Activated CD4-positive, alpha-beta T cell treated with anti-CD3 and anti-CD28 coated beads, Interleukin-2, amount 10 ng/mL, durations not matched to agents 24 days and 14 days (primary cell): ENCODE measurements around the gene RNPEP. TPM values are rescaled to one million over a fixed set of nuclear protein-coding genes. Genes with fewer than 3 reads are reported as not detected.

Experiments
- DNase-seq: peaks from one replicate; pipeline ENCODE4 v3.0.0; 2022
- H3K27ac Mint-ChIP-seq: one replicate; pipeline ENCODE4 v1.8.0; 2022; ENCODE audit warnings: mild to moderate bottlenecking, mixed read lengths
- H3K27me3 Mint-ChIP-seq: one replicate; pipeline ENCODE4 v1.8.0; 2022; ENCODE audit warnings: mixed read lengths
- H3K36me3 Mint-ChIP-seq: one replicate; pipeline ENCODE4 v1.8.0; 2022; ENCODE audit warnings: low read depth, mild to moderate bottlenecking, mixed read lengths
- H3K4me1 Mint-ChIP-seq: one replicate; pipeline ENCODE4 v1.8.0; 2021; ENCODE audit warnings: mixed read lengths
- H3K4me3 Mint-ChIP-seq: one replicate; pipeline ENCODE4 v1.8.0; 2022; ENCODE audit warnings: mild to moderate bottlenecking, moderate library complexity, mixed read lengths
- H3K9me3 Mint-ChIP-seq: one replicate; pipeline ENCODE4 v1.8.0; 2021; ENCODE audit warnings: mixed read lengths
- intact Hi-C: fragments of 100-400 bp; cut with micrococcal nuclease; formaldehyde crosslinking; loops from one replicate; pipeline ENCODE4 v1.15.1; 2023
- total RNA-seq: library from RNA; stranded (reverse); gene quantifications from 2 replicates; pipeline ENCODE4 v1.2.3, GENCODE V29; 2022

RNPEP gene
- total RNA-seq, 1 donor from 2014 or later: 36.1 TPM

- Mint-ChIP-seq H3K36me3 (peaks cover 8% of the 10 kb centered on the region), H3K4me3 (no peak overlapping the region), H3K4me1 (peaks cover 2% of the 10 kb centered on the region), H3K27me3 (no peaks in the 10 kb centered on the region), H3K9me3 (no peaks in the 10 kb centered on the region), H3K27ac (no peak overlapping the region)
- peak; percentile 89 for DNase-seq
- intact Hi-C loops: loop anchor here (1.0 to 2.0 kb wide), 2 partner anchors 109 to 126 kb away; no protein-coding TSS in a partner anchor
These were observed 27.1 kb downstream of the RNPEP start for GRCh38 chr1:202009326-202010179.

- Mint-ChIP-seq H3K4me3 (no peak within 1 kb of the TSS), H3K36me3 (peaks cover 7% of the 10 kb centered on the region)
- intact Hi-C loops: no loop called here
These were observed 27.9 kb downstream of the RNPEP start, which contains the start of gene ELF3 for GRCh38 chr1:202010180-202011015. Gene ELF3, plus strand, starts transcription at chr1:202010587. Its CDS starts 550 bp downstream, at chr1:202011137.

GRCh38 chr1:202011994-202012393 is 29.5 kb downstream of the RNPEP start:
- H3K27ac Mint-ChIP-seq: no peak overlapping the region
- no peak overlapping the region for H3K4me3 Mint-ChIP-seq
- intact Hi-C loops: no loop called here
- H3K9me3 Mint-ChIP-seq: no peaks in the 10 kb centered on the region
- peaks cover 2% of the 10 kb centered on the region for H3K4me1 Mint-ChIP-seq
- H3K27me3 Mint-ChIP-seq: peaks cover 2% of the 10 kb centered on the region
- peaks cover 1% of the 10 kb centered on the region for H3K36me3 Mint-ChIP-seq
- no peak for DNase-seq

More at GRCh38 chr1:202010180-202011015, 27.9 kb downstream of the RNPEP start, which contains the start of gene ELF3:
- Mint-ChIP-seq H3K9me3 (no peaks in the 10 kb centered on the region), H3K4me1 (peaks cover 2% of the 10 kb centered on the region), H3K27me3 (no peaks in the 10 kb centered on the region), H3K27ac (no peak within 1 kb of the TSS)
- no peak for DNase-seq

GRCh38 chr1:202012544-202013478 is 30.4 kb downstream of the RNPEP start:
- Mint-ChIP-seq H3K27me3 (peaks cover 3% of the 10 kb centered on the region), H3K36me3 (no peaks in the 10 kb centered on the region), H3K4me1 (peaks cover 2% of the 10 kb centered on the region), H3K27ac (no peak overlapping the region), H3K9me3 (no peaks in the 10 kb centered on the region), H3K4me3 (no peak overlapping the region)
- intact Hi-C loops: no loop called here
- DNase-seq: no peak

GRCh38 chr1:202013603-202014002 is 31.2 kb downstream of the RNPEP start:
- Mint-ChIP-seq H3K4me3 (no peak overlapping the region), H3K27ac (no peak overlapping the region), H3K36me3 (no peaks in the 10 kb centered on the region), H3K4me1 (peaks cover 2% of the 10 kb centered on the region), H3K9me3 (no peaks in the 10 kb centered on the region), H3K27me3 (peaks cover 3% of the 10 kb centered on the region)
- intact Hi-C loops: no loop called here
- DNase-seq: no peak

- Mint-ChIP-seq H3K4me3 (no peak overlapping the region), H3K27me3 (peaks cover 3% of the 10 kb centered on the region), H3K36me3 (no peaks in the 10 kb centered on the region), H3K4me1 (peaks cover 2% of the 10 kb centered on the region), H3K27ac (no peak overlapping the region), H3K9me3 (no peaks in the 10 kb centered on the region)
- intact Hi-C loops: no loop called here
- DNase-seq: no peak
These were observed 31.6 kb downstream of the RNPEP start for GRCh38 chr1:202014060-202014459.

- H3K9me3 Mint-ChIP-seq: no peaks in the 10 kb centered on the region
- no peaks in the 10 kb centered on the region for H3K4me1 Mint-ChIP-seq
- intact Hi-C loops: no loop called here
- H3K36me3 Mint-ChIP-seq: no peaks in the 10 kb centered on the region
- peaks cover 3% of the 10 kb centered on the region for H3K27me3 Mint-ChIP-seq
- no peak for DNase-seq
- no peak overlapping the region for H3K27ac Mint-ChIP-seq
- H3K4me3 Mint-ChIP-seq: no peak overlapping the region
These were observed 32.6 kb downstream of the RNPEP start for GRCh38 chr1:202014915-202015661.

GRCh38 chr1:202015662-202015937 is 33.2 kb downstream of the RNPEP start:
- H3K27ac Mint-ChIP-seq: no peak overlapping the region
- DNase-seq: no peak
- no peaks in the 10 kb centered on the region for H3K4me1 Mint-ChIP-seq
- intact Hi-C loops: no loop called here
- H3K27me3 Mint-ChIP-seq: peaks cover 3% of the 10 kb centered on the region
- no peak overlapping the region for H3K4me3 Mint-ChIP-seq
- H3K9me3 Mint-ChIP-seq: no peaks in the 10 kb centered on the region
- no peaks in the 10 kb centered on the region for H3K36me3 Mint-ChIP-seq

- H3K4me3 Mint-ChIP-seq: no peak overlapping the region
- H3K36me3 Mint-ChIP-seq: no peaks in the 10 kb centered on the region
- H3K4me1 Mint-ChIP-seq: no peaks in the 10 kb centered on the region
- intact Hi-C loops: no loop called here
- no peak for DNase-seq
- H3K27ac Mint-ChIP-seq: no peak overlapping the region
- no peaks in the 10 kb centered on the region for H3K9me3 Mint-ChIP-seq
- H3K27me3 Mint-ChIP-seq: peaks cover 3% of the 10 kb centered on the region
These were observed 33.8 kb downstream of the RNPEP start for GRCh38 chr1:202016022-202016810.

- Mint-ChIP-seq H3K9me3 (no peaks in the 10 kb centered on the region), H3K4me3 (no peak overlapping the region), H3K4me1 (no peaks in the 10 kb centered on the region), H3K36me3 (no peaks in the 10 kb centered on the region), H3K27me3 (peaks cover 3% of the 10 kb centered on the region), H3K27ac (no peak overlapping the region)
- no peak for DNase-seq
- intact Hi-C loops: no loop called here
These were observed 34.6 kb downstream of the RNPEP start for GRCh38 chr1:202016811-202017748.

GRCh38 chr1:202017749-202018467 is 35.5 kb downstream of the RNPEP start:
- intact Hi-C loops: no loop called here
- no peak for DNase-seq
- no peaks in the 10 kb centered on the region for H3K36me3 Mint-ChIP-seq
- no peak overlapping the region for H3K4me3 Mint-ChIP-seq
- peaks cover 3% of the 10 kb centered on the region for H3K27me3 Mint-ChIP-seq
- no peak overlapping the region for H3K27ac Mint-ChIP-seq
- H3K9me3 Mint-ChIP-seq: no peaks in the 10 kb centered on the region
- no peaks in the 10 kb centered on the region for H3K4me1 Mint-ChIP-seq
